Adrenal gland (tissue), 5 donors: ENCODE data around the gene BAHCC1.

Source experiments
- CTCF ChIP-seq, 6 experiments: fragments of 450-650 bp in 4 of 6; fragments of 200-600 bp in 2 of 6; sonication (generic) in 1 of 6; IDR thresholded peaks; 1 replicate in 5 of 6; 2 replicates in 1 of 6; pipeline versions ENCODE4 v1.5.1 to v1.8.0; 2016 to 2021; ENCODE audit warnings: antibody characterized with exemption in 6 of 6, mild to moderate bottlenecking in 2 of 6, moderate library complexity in 1 of 6
- POLR2A ChIP-seq, 2 donors: fragments of 450-650 bp; IDR thresholded peaks; one replicate each; pipeline ENCODE4 v1.6.1; 2017; ENCODE audit warnings: antibody characterized with exemption in 2 of 2, mild to moderate bottlenecking in 2 of 2, moderate library complexity in 1 of 2
- donor health status: DM: no; HTN: no; CAD: no.

GRCh38 chr17:81428516-81428915 lies 33.3 kb downstream of the BAHCC1 start:
- TF ChIP-seq CTCF (IDR thresholded peaks at IDR 0.05), result no peak
- TF ChIP-seq POLR2A (IDR thresholded peaks at IDR 0.05), result no peak
